H1 (cell line): ENCODE measurements around the gene TIAM2. TPM values are rescaled to one million over a fixed set of nuclear protein-coding genes. Genes with fewer than 3 reads are reported as not detected.

Experiments used
- CTCF ChIA-PET: fragments of 300-600 bp; sonication (Branson Sonifier 250); formaldehyde crosslinking; loops from one replicate; lab custom pipeline; 2021; ENCODE audit not compliant: partially characterized antibody; lab: Charles Lee
- POLR2A ChIA-PET: fragments of 300-600 bp; sonication (Branson Sonifier 250); formaldehyde crosslinking; loops from one replicate; lab custom pipeline; 2021; ENCODE audit warnings: inconsistent platforms; ENCODE audit not compliant: partially characterized antibody; lab: Charles Lee
- DNase-seq, 2 experiments: peaks; one replicate each; pipeline versions ENCODE4 v3.0.0 to v3.0.0-alpha.2; 2010 to 2022; ENCODE audit warnings: low spot score in 2 of 2, low read depth in 1 of 2, mixed read lengths in 1 of 2
- FAIRE-seq: peaks from 2 replicates; lab custom pipeline; 2011; peaks lifted over from hg19 to GRCh38; lab: Jason Lieb, UNC
- H2AFZ ChIP-seq: 2 replicates; pipeline ENCODE4 v1.8.1; 2012; ENCODE audit warnings: low read length, inconsistent platforms
- H2AK5ac ChIP-seq: 2 replicates; pipeline ENCODE4 v1.6.1; 2013; ENCODE audit warnings: low read depth, low read length
- H2BK120ac ChIP-seq: replicated peaks from 2 replicates; pipeline ENCODE3; 2013; ENCODE audit warnings: low read depth, low read length, inconsistent platforms
- H2BK12ac ChIP-seq: 2 replicates; pipeline ENCODE4 v1.6.1; 2013; ENCODE audit warnings: low read depth, low read length
- H2BK15ac ChIP-seq: 2 replicates; pipeline ENCODE4 v1.6.1; 2013; ENCODE audit warnings: low read length
- H2BK20ac ChIP-seq: 2 replicates; pipeline ENCODE4 v1.6.1; 2013; ENCODE audit warnings: low read length
- H2BK5ac ChIP-seq: 2 replicates; pipeline ENCODE4 v1.6.1; 2013; ENCODE audit warnings: low read depth, low read length
- H3K14ac ChIP-seq: 2 replicates; pipeline ENCODE4 v1.6.1; 2013; ENCODE audit warnings: inconsistent platforms; ENCODE audit not compliant: insufficient read length
- H3K18ac ChIP-seq: 2 replicates; pipeline ENCODE4 v1.6.1; 2013; ENCODE audit warnings: low read length; ENCODE audit errors: extremely low read depth
- H3K23ac ChIP-seq: 2 replicates; pipeline ENCODE4 v1.6.1; 2013; ENCODE audit warnings: inconsistent platforms; ENCODE audit not compliant: insufficient read length
- H3K23me2 ChIP-seq: 2 replicates; pipeline ENCODE4 v1.6.1; 2013; ENCODE audit warnings: low read depth, low read length
- H3K27ac ChIP-seq: 2 replicates; pipeline ENCODE4 v1.6.1; 2011; ENCODE audit warnings: low read depth, low read length, inconsistent platforms
- H3K27me3 ChIP-seq, 4 experiments: replicated peaks in 1 of 4; 1 replicate in 1 of 4; 2 replicates in 3 of 4; pipeline versions ENCODE4 v1.6.1 to v1.8.1; 2011 to 2013; ENCODE audit warnings: low read length in 3 of 4, mild to moderate bottlenecking in 3 of 4, inconsistent platforms in 2 of 4, mixed read lengths in 2 of 4, moderate library complexity in 1 of 4; ENCODE audit not compliant: control insufficient read depth in 3 of 4, insufficient read depth in 3 of 4; ENCODE audit errors: extremely low read depth in 1 of 4
- H3K36me3 ChIP-seq, 4 experiments: 2 replicates each; pipeline versions ENCODE4 v1.6.1 to v1.8.1; 2011 to 2013; ENCODE audit warnings: mild to moderate bottlenecking in 4 of 4, low read length in 3 of 4, moderate library complexity in 2 of 4, control low read depth in 1 of 4, inconsistent platforms in 1 of 4; ENCODE audit not compliant: insufficient read depth in 4 of 4, control insufficient read depth in 2 of 4
- H3K4ac ChIP-seq: replicated peaks from 2 replicates; pipeline ENCODE3; 2013; ENCODE audit warnings: low read length, low read depth, mixed read lengths, inconsistent platforms; ENCODE audit not compliant: insufficient read length
- H3K4me1 ChIP-seq, 4 experiments: replicated peaks in 1 of 4; 1 replicate in 1 of 4; 2 replicates in 3 of 4; pipeline versions ENCODE4 v1.6.1 to v1.8.1; 2011 to 2013; ENCODE audit warnings: low read length in 3 of 4, inconsistent platforms in 2 of 4, mixed read lengths in 1 of 4; ENCODE audit not compliant: insufficient read depth in 4 of 4, control insufficient read depth in 3 of 4
- H3K4me2 ChIP-seq, 2 experiments: 2 replicates each; pipeline versions ENCODE4 v1.6.1 to v1.8.1; 2011 to 2013; ENCODE audit warnings: low read depth in 2 of 2, low read length in 2 of 2, control low read depth in 1 of 2, inconsistent platforms in 1 of 2, mild to moderate bottlenecking in 1 of 2; ENCODE audit not compliant: insufficient read depth in 1 of 2
- H3K4me3 ChIP-seq, 4 experiments: fragments of 200-600, 300-600 bp in 1 of 4; sonication (generic), shearing (Covaris generic), sonication (Bioruptor Twin) in 1 of 4; 2 replicates each; pipeline versions ENCODE4 v1.5.1 to v1.8.1; 2011 to 2016; ENCODE audit warnings: low read length in 4 of 4, low read depth in 3 of 4, control low read depth in 2 of 4, inconsistent platforms in 2 of 4, mild to moderate bottlenecking in 2 of 4, mixed read lengths in 1 of 4, moderate library complexity in 1 of 4; ENCODE audit not compliant: insufficient read depth in 2 of 4; ENCODE audit errors: extremely low read depth in 1 of 4
- H3K56ac ChIP-seq: replicated peaks from 2 replicates; pipeline ENCODE3; 2013; ENCODE audit warnings: low read depth, mild to moderate bottlenecking, mixed read lengths, low read length, inconsistent platforms; ENCODE audit not compliant: insufficient read length
- H3K79me1 ChIP-seq: 2 replicates; pipeline ENCODE4 v1.6.1; 2013; ENCODE audit warnings: low read depth, low read length, control low read depth
- H3K79me2 ChIP-seq, 2 experiments: 2 replicates each; pipeline versions ENCODE4 v1.6.1 to v1.8.1; 2012 to 2013; ENCODE audit warnings: low read length in 2 of 2, mild to moderate bottlenecking in 2 of 2, inconsistent platforms in 1 of 2; ENCODE audit not compliant: insufficient read depth in 2 of 2, control insufficient read depth in 1 of 2
- H3K9ac ChIP-seq, 4 experiments: replicated peaks in 1 of 4; 1 replicate in 1 of 4; 2 replicates in 3 of 4; pipeline versions ENCODE4 v1.6.1 to v1.8.1; 2011 to 2013; ENCODE audit warnings: low read depth in 3 of 4, low read length in 3 of 4, control low read depth in 2 of 4, mild to moderate bottlenecking in 2 of 4, moderate library complexity in 2 of 4, inconsistent platforms in 1 of 4; ENCODE audit errors: extremely low read depth in 1 of 4
- H3K9me3 ChIP-seq, 2 experiments: 2 replicates each; pipeline versions ENCODE4 v1.6.1 to v1.8.1; 2012 to 2013; ENCODE audit warnings: mild to moderate bottlenecking in 2 of 2, moderate library complexity in 2 of 2, control low read depth in 1 of 2, inconsistent platforms in 1 of 2, low read depth in 1 of 2, low read length in 1 of 2, mixed read lengths in 1 of 2; ENCODE audit not compliant: insufficient read depth in 2 of 2
- H4K20me1 ChIP-seq, 2 experiments: replicated peaks in 1 of 2; 2 replicates each; pipeline versions ENCODE3 to v1.8.1; 2011 to 2013; ENCODE audit warnings: inconsistent platforms in 2 of 2, low read length in 2 of 2, mild to moderate bottlenecking in 1 of 2; ENCODE audit not compliant: insufficient read depth in 2 of 2, control insufficient read depth in 1 of 2
- H4K5ac ChIP-seq: 2 replicates; pipeline ENCODE4 v1.6.1; 2013; ENCODE audit warnings: low read length, low read depth, mixed read lengths, inconsistent platforms; ENCODE audit not compliant: insufficient read length
- H4K8ac ChIP-seq: 2 replicates; pipeline ENCODE4 v1.8.0; 2013; ENCODE audit warnings: mild to moderate bottlenecking, moderate library complexity, low read length, inconsistent platforms; ENCODE audit not compliant: insufficient read depth; ENCODE audit errors: extremely low read depth
- H4K91ac ChIP-seq: replicated peaks from 2 replicates; pipeline ENCODE3; 2013; ENCODE audit warnings: low read length, mixed read lengths, inconsistent platforms; ENCODE audit not compliant: insufficient read length
- ATF3 ChIP-seq: IDR thresholded peaks from 2 replicates; pipeline ENCODE4 v1.6.1; 2011; ENCODE audit warnings: low read depth, mild to moderate bottlenecking, low read length; ENCODE audit not compliant: insufficient read depth
- BRCA1 ChIP-seq: IDR thresholded peaks from 2 replicates; pipeline ENCODE4 v1.6.1; 2012; ENCODE audit warnings: low read depth, low read length, improper control_type of control experiment
- EZH2 ChIP-seq: fragments of 200-600 bp; sonication (generic); IDR thresholded peaks from 2 replicates; pipeline ENCODE4 v1.7.1; 2012; ENCODE audit warnings: low read depth, mild to moderate bottlenecking, moderate library complexity, low read length, inconsistent platforms; ENCODE audit not compliant: severe bottlenecking
- HDAC6 ChIP-seq: IDR thresholded peaks from one replicate; pipeline ENCODE4 v1.7.1; 2012; ENCODE audit warnings: low read depth, mild to moderate bottlenecking, inconsistent platforms, low read length, moderate library complexity
- NANOG ChIP-seq: IDR thresholded peaks from 2 replicates; pipeline ENCODE4 v1.6.1; 2011; ENCODE audit warnings: low read length, low read depth, mild to moderate bottlenecking, inconsistent platforms; ENCODE audit not compliant: insufficient read depth, poor library complexity, severe bottlenecking
- POLR2A ChIP-seq, 2 experiments: IDR thresholded peaks; 1 replicate in 1 of 2; 2 replicates in 1 of 2; pipeline ENCODE4 v1.6.1; 2011; ENCODE audit warnings: low read depth in 2 of 2, low read length in 2 of 2, mild to moderate bottlenecking in 2 of 2; ENCODE audit errors: control extremely low read depth in 1 of 2
- SP2 ChIP-seq: IDR thresholded peaks from 2 replicates; pipeline ENCODE4 v1.6.1; 2012; ENCODE audit warnings: mild to moderate bottlenecking, low read length, inconsistent platforms
- YY1 ChIP-seq: IDR thresholded peaks from 2 replicates; pipeline ENCODE4 v1.6.1; 2011; ENCODE audit warnings: low read depth, mild to moderate bottlenecking, low read length
- WGBS, 2 experiments: shearing (Covaris generic) in 1 of 2; methylation state at CpG; one replicate each; pipeline versions ENCODE4 v1.1.6 to v1.1.7; 2013 to 2015; ENCODE audit warnings: low lambda C conversion rate in 2 of 2, mixed read lengths in 2 of 2, inconsistent platforms in 1 of 2, low coverage in 1 of 2, missing lambda C conversion rate in 1 of 2; ENCODE audit not compliant: insufficient replicate concordance in 2 of 2, insufficient coverage in 1 of 2, insufficient read length in 1 of 2; ENCODE audit errors: extremely low coverage in 1 of 2, missing lambda C conversion rate in 1 of 2; 5-methylcytosine and 5-hydroxymethylcytosine counted together
- polyA plus RNA-seq, 7 experiments: library from polyadenylated mRNA; depleted of rRNA in 3 of 7; stranded (reverse) in 5 of 7; unstranded in 2 of 7; fragments of >200 nt in 5 of 7; fragments of 200-250 nt in 2 of 7; gene quantifications; 1 replicate in 5 of 7; 2 replicates in 1 of 7; 4 replicates in 1 of 7; pipeline versions ENCODE4 v1.2.1 to v1.2.3, GENCODE V29; 2011 to 2013; ENCODE audit warnings: missing spikeins in 2 of 7, mixed read lengths in 2 of 7
- total RNA-seq: library from RNA; stranded (reverse); fragmentation: NEBNext Ultra II Directional; extraction: Animal tissue kit (Norgen Biotek cat#: 25700); gene quantifications from 2 replicates; pipeline ENCODE4 v1.2.1, GENCODE V29; 2021

The TIAM2 gene
- total and polyA plus RNA-seq, 2 of the 8 experiments (the other 6 are each of a cell fraction or from before 2014, with no cell fraction given), result 7.4 to 23.9 TPM

- DNase-seq, result no peak
Observed at GRCh38 chr6:155003476-155003875, 8.4 kb downstream of the TIAM2 start.

More at GRCh38 chr6:155003476-155003875, 8.4 kb downstream of the TIAM2 start:
- H2BK12ac ChIP-seq, result no peak overlapping the region
- WGBS, 2 experiments, result 82% methylated on average over 7 of the region's 7 CpGs; no CpG with 5 or more reads in 1 of the 2 experiments
- H3K14ac ChIP-seq, result no peak overlapping the region
- no peak overlapping the region for H3K18ac ChIP-seq
- no peak overlapping the region for H2BK20ac ChIP-seq
- ChIA-PET POLR2A (no interaction called here), CTCF (interaction anchor here (0.9 to 2.7 kb wide), 2 partner anchors 16 to 136 kb away, joined by 3 to 10 read pairs; no protein-coding TSS in a partner anchor)
- H3K4me1 ChIP-seq, result peaks cover 3 to 7% (median 5%) of the 10 kb centered on the region in 4 experiments; a peak in 6 of 7 replicates
- no peaks in the 10 kb centered on the region for H3K27me3 ChIP-seq
- no peak overlapping the region for H3K4ac ChIP-seq
- H3K4me2 ChIP-seq, result no peak overlapping the region
- no peak for FAIRE-seq
- H3K23ac ChIP-seq, result no peak overlapping the region
- no peaks in the 10 kb centered on the region for H4K20me1 ChIP-seq
- H4K91ac ChIP-seq, result no peak overlapping the region
- no peak overlapping the region; the same call in 1 of the 2 replicates for H2BK15ac ChIP-seq
- H3K27ac ChIP-seq, result no peak overlapping the region; the same call in 1 of the 2 replicates
- H3K9me3 ChIP-seq, result no peaks in the 10 kb centered on the region
- no peak overlapping the region for H2BK120ac ChIP-seq
- H3K79me1 ChIP-seq, result no peaks in the 10 kb centered on the region; the same call in 1 of the 2 replicates
- H3K23me2 ChIP-seq, result no peaks in the 10 kb centered on the region
- H2AFZ ChIP-seq, result no peak overlapping the region
- no peak overlapping the region for H4K5ac ChIP-seq
- H3K79me2 ChIP-seq, result peaks cover 2 to 47% of the 10 kb centered on the region in 2 experiments; a peak in 2 of 4 replicates
- H4K8ac ChIP-seq, result no peak overlapping the region
- no peak for TF ChIP-seq ATF3
- TF ChIP-seq HDAC6, result no peak
- TF ChIP-seq POLR2A (IDR thresholded peaks at IDR 0.05; ENCODE audit: control extremely low read depth in 1 of 2, low read depth in 2 of 2, low read length in 2 of 2), result no peak
- TF ChIP-seq NANOG, result no peak
- no peak for TF ChIP-seq EZH2
- TF ChIP-seq BRCA1, result no peak
- no peak for TF ChIP-seq SP2
- no peak for TF ChIP-seq YY1
- no peak overlapping the region for H3K4me3 ChIP-seq
- H3K56ac ChIP-seq, result no peak overlapping the region
- H3K9ac ChIP-seq, result no peak overlapping the region
- H2BK5ac ChIP-seq, result no peak overlapping the region
- no peak overlapping the region for H2AK5ac ChIP-seq
- H3K36me3 ChIP-seq, result no peaks in the 10 kb centered on the region
